NT2/D1 (cell line): ENCODE results near the gene GTF2H2.

ENCODE experiments used
- SUZ12 ChIP-seq: IDR thresholded peaks from 2 replicates; pipeline ENCODE4 v1.6.1; 2011; ENCODE audit not compliant: insufficient read length, insufficient read depth; ENCODE audit errors: extremely low read depth
- ZNF274 ChIP-seq: IDR thresholded peaks from 2 replicates; pipeline ENCODE4 v1.6.1; 2011; ENCODE audit warnings: mild to moderate bottlenecking, low read depth, low read length

- TF ChIP-seq SUZ12 (no peak), ZNF274 (no peak)
Observed at GRCh38 chr5:71011194-71011792, 56.2 kb downstream of the GTF2H2 start.
